ENCODE results near the gene FOXO4.

- TF ChIP-seq POLR2A (IDR thresholded peaks at IDR 0.05; ENCODE audit: low read depth, low read length) (no peak), POLR2AphosphoS5 (IDR thresholded peaks at IDR 0.05; ENCODE audit: low read depth, low read length) (no peak)
Observed at GRCh38 chrX:71060127-71060526, 35.5 kb upstream of the FOXO4 start.
